Heart left ventricle (tissue), 16 donors: ENCODE data around the gene SUMF1. TPM values are rescaled to one million over a fixed set of nuclear protein-coding genes. Genes with fewer than 3 reads are reported as not detected.

ENCODE experiments used
- ATAC-seq, 4 donors: fragments of 200-7000 bp; cut with Tn5 transposase; one replicate each; pipeline ENCODE4 v1.9.1; 2020 to 2022; ENCODE audit warnings: moderate library complexity in 4 of 4, mild to moderate bottlenecking in 3 of 4, moderate number of reproducible peaks in 1 of 4
- DNase-seq, 5 donors: peaks; one replicate each; pipeline ENCODE4 v3.0.0-alpha.2; 2020
- H3K27ac ChIP-seq, 12 donors: fragments of 200-600 bp; sonication (generic) in 4 of 12; one replicate each; pipeline versions ENCODE4 v1.5.0 to v1.8.0; 2016 to 2022; ENCODE audit warnings: mild to moderate bottlenecking in 2 of 12
- H3K27me3 ChIP-seq, 9 donors: fragments of 200-600 bp; sonication (generic) in 2 of 9; one replicate each; pipeline versions ENCODE4 v1.5.1 to v1.8.0; 2016 to 2022; ENCODE audit warnings: mild to moderate bottlenecking in 3 of 9
- H3K36me3 ChIP-seq, 9 donors: fragments of 200-600 bp; sonication (generic) in 2 of 9; one replicate each; pipeline versions ENCODE4 v1.5.0 to v1.8.0; 2018 to 2022; ENCODE audit warnings: mild to moderate bottlenecking in 2 of 9
- H3K4me1 ChIP-seq, 12 donors: fragments of 200-600 bp; sonication (generic) in 4 of 12; one replicate each; pipeline versions ENCODE4 v1.5.0 to v1.8.0; 2016 to 2022; ENCODE audit warnings: mild to moderate bottlenecking in 3 of 12
- H3K4me3 ChIP-seq, 12 donors: fragments of 200-600 bp; sonication (generic) in 4 of 12; one replicate each; pipeline versions ENCODE4 v1.5.0 to v1.8.0; 2017 to 2022; ENCODE audit warnings: mild to moderate bottlenecking in 9 of 12, moderate library complexity in 4 of 12
- H3K9me3 ChIP-seq, 12 donors: fragments of 200-600 bp; sonication (generic) in 4 of 12; one replicate each; pipeline versions ENCODE4 v1.5.0 to v1.8.0; 2016 to 2022; ENCODE audit warnings: mild to moderate bottlenecking in 1 of 12
- CTCF ChIP-seq, 12 donors: fragments of 200-600 bp; sonication (generic) in 4 of 12; IDR thresholded peaks; one replicate each; pipeline versions ENCODE4 v1.5.0 to v1.8.0; 2018 to 2022; ENCODE audit warnings: antibody characterized with exemption in 12 of 12, mild to moderate bottlenecking in 5 of 12
- POLR2A ChIP-seq, 2 donors: fragments of 450-650 bp; IDR thresholded peaks; one replicate each; pipeline ENCODE4 v1.6.1; 2017; ENCODE audit warnings: antibody characterized with exemption in 2 of 2, mild to moderate bottlenecking in 2 of 2, moderate library complexity in 2 of 2
- WGBS, 4 donors: extraction: QIAGEN DNeasy Blood & Tissue Kit in 2 of 4; methylation state at CpG; one replicate each; pipeline versions ENCODE4 v1.1.5 to v1.1.7; 2013 to 2018; 5-methylcytosine and 5-hydroxymethylcytosine counted together
- intact Hi-C, 10 donors: fragments of 100-400 bp; cut with DNase I; formaldehyde crosslinking; loops; one replicate each; pipeline versions ENCODE4 v1.11.1 to v1.14.2; 2022
- polyA plus RNA-seq, 2 donors: library from polyadenylated mRNA; stranded (reverse); fragments of 200-250 nt; gene quantifications; one replicate each; pipeline ENCODE4 v1.2.3, GENCODE V29; 2013
- total RNA-seq, 9 donors: library from RNA; depleted of rRNA in 2 of 9; stranded (reverse); fragments of >200 nt in 2 of 9; fragmentation: NEBNext Ultra II Directional in 3 of 9; extraction: Animal tissue kit (Norgen Biotek cat#: 25700) in 3 of 9; gene quantifications; one replicate each; pipeline versions ENCODE4 v1.1.0 to v1.2.4, GENCODE V29; 2016 to 2023
- donor health status: ischemic (EF 13 %, LVEDD 7.1; RV severe dilation, severe dysfunction).
- donor health status: healthy with polysubstance abuse.
- donor health status: DM: no; HTN: yes; CAD: no.
- donor health status: DM: no; HTN: no; CAD: no.
- donor health status: ischemic (EF 25% LVEDD 6.9; RV normal size, moderate dysfunction).
- donor health status: ischemic (EF 25% LVEDD 5.7; RV mildly dilated, moderate dysfunction).
- donor health status: healthy.
- donor health status: DM: yes; HTN: yes; CAD: no.
- donor health status: ischemic (EF 35%, LVEDD 5.7; RV mildly dilated, moderate dysfunction).
- donor health status: nonischemic (EF 11% LVEDD 7.7; RV severe dilation, severe dysfunction).
- donor health status: DM: yes; HTN: yes; CAD: no.
- donor health status: PGD.
- donor health status: ischemic (EF 29% LVEDD 5.4; RV normal size, mild dysfunction).
- donor health status: nonischemic (EF 23%, LVEDD 6.1; RV moderate dilation, normal function).

Gene SUMF1
- total and polyA plus RNA-seq, 11 donors: 3.9 to 21.1 (median 11.2) TPM

DNA sequence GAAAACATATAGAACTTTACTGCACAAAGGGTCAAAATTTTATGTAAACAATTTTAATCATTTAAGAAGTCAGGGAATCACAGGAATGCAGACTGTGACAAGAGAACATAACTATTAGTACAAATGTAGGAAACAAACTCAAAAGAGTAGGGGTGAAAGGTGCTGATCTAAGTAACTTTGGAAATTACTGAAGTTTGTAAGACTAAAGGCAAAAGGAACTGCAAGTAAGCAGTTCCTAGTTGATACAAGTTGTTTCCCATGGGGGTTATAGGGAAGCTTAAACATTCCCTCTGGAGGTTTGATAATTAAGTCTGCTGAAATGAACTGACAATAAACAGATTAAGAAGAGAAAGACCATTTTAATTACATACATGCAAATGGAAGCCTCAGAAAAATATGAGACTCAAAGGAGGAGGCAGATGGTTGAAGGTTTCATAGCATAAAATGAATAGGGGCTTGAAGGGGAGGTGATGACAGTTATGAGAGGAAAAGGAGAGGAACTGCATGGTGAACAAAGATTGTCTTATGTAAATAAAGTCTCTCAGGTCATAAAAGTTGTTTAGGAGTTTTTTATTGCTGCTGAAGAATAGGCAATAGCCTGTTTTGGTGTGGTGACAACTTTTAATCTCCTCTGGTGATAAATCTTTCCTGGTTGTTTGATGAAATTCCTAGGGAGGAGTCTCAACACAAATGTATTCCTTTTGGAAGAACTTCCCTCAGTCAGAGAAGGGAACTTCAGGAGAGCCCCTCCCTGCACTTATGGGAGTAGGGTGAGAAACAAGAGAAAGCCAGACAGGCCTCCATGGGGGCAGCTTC, 146.8 kb downstream of the SUMF1 start:
- ATAC-seq (no peak), DNase-seq (no peak)
- Histone ChIP-seq H3K4me3 (no peak overlapping the region), H3K27me3 (no peaks in the 10 kb centered on the region), H3K27ac (peak overlapping the region in 1 of 12 donors; percentile 11), H3K36me3 (peaks cover 0 to 28% (median 20%) of the 10 kb centered on the region in 9 donors), H3K4me1 (peaks cover 0 to 30% (median 0%) of the 10 kb centered on the region in 12 donors), H3K9me3 (no peaks in the 10 kb centered on the region)
- no peak for TF ChIP-seq POLR2A (IDR thresholded peaks at IDR 0.05)
- no peak for TF ChIP-seq CTCF (IDR thresholded peaks at IDR 0.05)
- intact Hi-C loops: no loop called here

GRCh38 chr3:4314688-4315087, 152.4 kb downstream of the SUMF1 start:
- no peak overlapping the region for H3K4me3 ChIP-seq
- peaks cover 0 to 54% (median 35%) of the 10 kb centered on the region in 9 donors for H3K36me3 ChIP-seq
- 92 to 95% (median 93%) methylated on average over 4 of the region's 4 CpGs for WGBS, 4 donors
- TF ChIP-seq CTCF (IDR thresholded peaks at IDR 0.05) (peak in 5 of 12 donors; percentile 6 to 15 (median 13)), POLR2A (IDR thresholded peaks at IDR 0.05) (no peak)
- no peak for DNase-seq
- no peaks in the 10 kb centered on the region for H3K27me3 ChIP-seq
- no peaks in the 10 kb centered on the region for H3K9me3 ChIP-seq
- ATAC-seq: no peak
- intact Hi-C loops: no loop called here
- H3K4me1 ChIP-seq: peaks cover 0 to 15% (median 9%) of the 10 kb centered on the region in 12 donors
- no peak overlapping the region for H3K27ac ChIP-seq

DNA sequence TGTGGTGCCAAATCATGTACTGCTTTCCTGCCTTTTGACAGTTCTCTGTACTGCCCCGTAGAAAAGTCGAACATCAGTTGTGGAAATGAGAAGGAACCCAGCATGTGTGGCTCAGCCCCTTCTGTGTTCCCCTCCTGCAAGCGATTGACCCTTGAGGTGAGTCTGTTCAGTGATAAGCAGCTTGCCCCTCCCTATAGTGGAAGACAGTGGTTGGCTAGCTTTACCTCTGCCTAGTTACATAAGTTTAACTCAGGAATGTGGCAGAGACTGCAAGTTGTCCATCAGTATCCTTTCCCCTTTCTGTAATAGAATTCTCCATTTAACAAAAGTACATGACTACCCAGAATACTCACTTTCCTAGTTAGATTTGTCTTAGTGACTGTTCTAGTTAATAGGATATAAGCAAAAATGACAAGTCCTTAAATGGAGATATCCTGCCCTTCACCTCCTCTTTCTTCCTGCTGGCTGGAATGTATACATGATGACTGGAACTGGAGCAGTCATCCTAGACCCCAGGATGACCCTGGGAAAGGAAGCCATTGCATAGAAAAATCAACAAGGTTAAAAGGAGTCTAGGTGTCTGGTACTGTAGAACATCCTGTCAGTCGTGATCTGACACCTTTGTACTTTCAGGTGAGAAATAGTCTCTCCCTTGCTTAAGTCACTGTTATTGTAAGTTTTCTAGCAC, 153.3 kb downstream of the SUMF1 start:
- Histone ChIP-seq H3K27ac (no peak overlapping the region), H3K36me3 (peaks cover 0 to 54% (median 35%) of the 10 kb centered on the region in 9 donors), H3K4me1 (peaks cover 0 to 23% (median 9%) of the 10 kb centered on the region in 12 donors), H3K4me3 (no peak overlapping the region), H3K27me3 (no peaks in the 10 kb centered on the region), H3K9me3 (no peaks in the 10 kb centered on the region)
- TF ChIP-seq POLR2A (IDR thresholded peaks at IDR 0.05): no peak
- no peak for TF ChIP-seq CTCF (IDR thresholded peaks at IDR 0.05)
- DNase-seq (no peak), ATAC-seq (no peak)
- intact Hi-C loops: no loop called here
- 87 to 95% (median 91%) methylated on average over 4 of the region's 4 CpGs for WGBS, 4 donors

DNA sequence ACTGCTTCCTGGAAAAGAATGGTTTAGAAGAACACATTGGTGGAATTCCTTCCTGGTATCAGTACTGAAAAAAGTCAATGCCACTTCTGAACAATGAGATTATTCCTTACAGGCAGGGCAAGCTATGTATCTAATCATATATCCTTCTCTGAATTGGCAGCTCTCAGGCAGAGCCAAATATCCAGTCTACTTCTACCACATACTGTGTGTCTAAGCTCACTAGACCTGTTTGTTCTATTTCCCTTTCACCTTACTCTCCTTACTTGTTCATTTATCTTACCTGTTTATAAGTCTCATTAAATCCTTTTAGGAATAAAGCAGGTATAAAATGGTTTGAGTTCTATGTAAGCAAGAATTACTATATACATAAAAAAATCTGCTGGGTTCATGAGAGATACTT, 155.6 kb downstream of the SUMF1 start:
- no peak overlapping the region for H3K4me3 ChIP-seq
- no peaks in the 10 kb centered on the region for H3K9me3 ChIP-seq
- H3K4me1 ChIP-seq: peaks cover 0 to 32% (median 17%) of the 10 kb centered on the region in 12 donors
- no peaks in the 10 kb centered on the region for H3K27me3 ChIP-seq
- TF ChIP-seq CTCF (IDR thresholded peaks at IDR 0.05) (no peak), POLR2A (IDR thresholded peaks at IDR 0.05) (no peak)
- no peak overlapping the region for H3K27ac ChIP-seq
- H3K36me3 ChIP-seq: peaks cover 0 to 38% (median 23%) of the 10 kb centered on the region in 9 donors
- ATAC-seq: no peak
- no peak for DNase-seq
- intact Hi-C loops: no loop called here
